Prostate gland (tissue), 2 donors: ENCODE measurements around the gene ZNF100. TPM values are rescaled to one million over a fixed set of nuclear protein-coding genes. Genes with fewer than 3 reads are reported as not detected.
"Not testable (repeated sequence)": the region's sequence is repeated elsewhere in the genome, so short reads cannot be mapped to it uniquely, and the experiment has no call there.

Source experiments
- DNase-seq: peaks from one replicate; pipeline ENCODE4 v3.0.0-alpha.2; 2019; ENCODE audit warnings: low spot score
- H3K27ac ChIP-seq, 2 donors: fragments of 200-600 bp; sonication (generic); 2 replicates each; pipeline ENCODE4 v1.5.1; 2017 to 2019
- H3K27me3 ChIP-seq: fragments of 200-600 bp; sonication (generic); replicated peaks from 2 replicates; pipeline ENCODE4 v1.5.1; 2019; ENCODE audit not compliant: insufficient read depth
- H3K36me3 ChIP-seq, 2 donors: fragments of 200-600 bp; sonication (generic); 1 replicate in 1 of 2; 2 replicates in 1 of 2; pipeline versions ENCODE4 v1.5.1 to v1.8.1; 2017 to 2019
- H3K4me1 ChIP-seq: fragments of 200-600 bp; sonication (generic); replicated peaks from 2 replicates; pipeline ENCODE4 v1.5.1; 2019
- H3K4me3 ChIP-seq, 2 donors: fragments of 200-600 bp; sonication (generic); 2 replicates each; pipeline ENCODE4 v1.5.1; 2017 to 2019
- H3K9me3 ChIP-seq: fragments of 200-600 bp; sonication (generic); 2 replicates; pipeline ENCODE4 v1.5.1; 2017
- POLR2A ChIP-seq: fragments of 450-650 bp; IDR thresholded peaks from one replicate; pipeline ENCODE4 v1.6.1; 2016; ENCODE audit warnings: antibody characterized with exemption, mild to moderate bottlenecking
- POLR2AphosphoS5 ChIP-seq: sonication (generic); formaldehyde crosslinking; IDR thresholded peaks from one replicate; pipeline ENCODE4 v1.6.1; 2017; ENCODE audit warnings: antibody characterized with exemption
- WGBS: methylation state at CpG from one replicate; pipeline ENCODE4 v1.1.5; 2018; 5-methylcytosine and 5-hydroxymethylcytosine counted together
- intact Hi-C: fragments of 100-400 bp; cut with DNase I; formaldehyde crosslinking; loops from one replicate; pipeline ENCODE4 v1.14.2; 2022
- total RNA-seq, 2 donors: library from RNA; depleted of rRNA; stranded (reverse); fragments of >200 nt; gene quantifications; one replicate each; pipeline ENCODE4 v1.1.0, GENCODE V29; 2016
- TF ChIP-seq, protein P1 (sequence below), 4 experiments: fragments of 200-600 bp in 2 of 4; fragments of 450-650 bp in 2 of 4; sonication (generic) in 2 of 4; IDR thresholded peaks; 1 replicate in 3 of 4; 2 replicates in 1 of 4; pipeline ENCODE4 v1.5.1; 2016 to 2019; ENCODE audit warnings: antibody characterized with exemption in 4 of 4, mild to moderate bottlenecking in 2 of 4, moderate library complexity in 2 of 4

Gene ZNF100
- total RNA-seq, 2 donors from 2014 or later: 6.4 to 7.7 TPM

DNA sequence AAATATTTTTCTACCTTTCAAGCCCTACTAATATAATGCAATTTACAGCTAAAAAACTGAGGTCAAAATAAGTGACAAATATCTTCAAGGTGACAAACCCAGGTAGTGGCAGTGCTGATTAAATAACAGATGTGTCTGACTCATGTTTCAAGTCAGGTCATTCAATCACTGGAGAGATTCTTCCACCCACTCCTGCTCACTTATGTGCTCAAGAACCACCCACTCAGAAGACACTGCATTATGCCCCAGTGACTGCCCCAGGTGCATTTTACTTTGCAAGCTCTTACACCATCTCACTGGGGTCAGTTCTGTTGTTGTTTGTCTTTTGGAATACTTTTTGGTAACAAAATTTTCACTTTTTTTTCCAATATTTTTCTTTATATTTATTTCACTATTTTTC is 2.2 kb downstream of the ZNF100 start:
- DNase-seq: no peak
- Histone ChIP-seq H3K9me3 (no peaks in the 10 kb centered on the region), H3K27me3 (no peaks in the 10 kb centered on the region), H3K36me3 (no peaks in the 10 kb centered on the region), H3K4me3 (no peak overlapping the region), H3K4me1 (no peaks in the 10 kb centered on the region), H3K27ac (no peak overlapping the region)
- TF ChIP-seq POLR2AphosphoS5 (no peak), POLR2A (no peak)
- TF ChIP-seq, protein P1, sequence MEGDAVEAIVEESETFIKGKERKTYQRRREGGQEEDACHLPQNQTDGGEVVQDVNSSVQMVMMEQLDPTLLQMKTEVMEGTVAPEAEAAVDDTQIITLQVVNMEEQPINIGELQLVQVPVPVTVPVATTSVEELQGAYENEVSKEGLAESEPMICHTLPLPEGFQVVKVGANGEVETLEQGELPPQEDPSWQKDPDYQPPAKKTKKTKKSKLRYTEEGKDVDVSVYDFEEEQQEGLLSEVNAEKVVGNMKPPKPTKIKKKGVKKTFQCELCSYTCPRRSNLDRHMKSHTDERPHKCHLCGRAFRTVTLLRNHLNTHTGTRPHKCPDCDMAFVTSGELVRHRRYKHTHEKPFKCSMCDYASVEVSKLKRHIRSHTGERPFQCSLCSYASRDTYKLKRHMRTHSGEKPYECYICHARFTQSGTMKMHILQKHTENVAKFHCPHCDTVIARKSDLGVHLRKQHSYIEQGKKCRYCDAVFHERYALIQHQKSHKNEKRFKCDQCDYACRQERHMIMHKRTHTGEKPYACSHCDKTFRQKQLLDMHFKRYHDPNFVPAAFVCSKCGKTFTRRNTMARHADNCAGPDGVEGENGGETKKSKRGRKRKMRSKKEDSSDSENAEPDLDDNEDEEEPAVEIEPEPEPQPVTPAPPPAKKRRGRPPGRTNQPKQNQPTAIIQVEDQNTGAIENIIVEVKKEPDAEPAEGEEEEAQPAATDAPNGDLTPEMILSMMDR (IDR thresholded peaks at IDR 0.05): no peak
- intact Hi-C loops: loop anchor here (10.0 kb wide), 1 partner anchor 90 kb away; no protein-coding TSS in a partner anchor

DNA sequence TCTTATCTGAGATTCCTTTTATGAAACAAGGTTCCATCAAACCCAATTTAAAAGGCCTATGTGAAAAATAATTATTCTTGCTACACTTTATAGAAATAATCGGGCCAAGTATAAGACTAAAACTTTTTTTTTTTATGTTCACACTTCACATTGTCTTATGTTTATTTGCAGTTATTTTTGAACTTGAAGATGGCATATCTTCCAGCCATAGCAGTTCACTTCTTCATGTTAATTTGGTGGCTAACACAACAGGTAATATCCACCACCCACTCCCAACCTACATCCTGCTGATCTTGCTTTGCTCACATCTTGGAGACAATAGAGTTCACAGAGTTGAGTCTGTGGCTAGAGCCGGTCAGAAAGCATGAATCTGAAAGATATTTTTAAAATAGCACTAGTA is 5.8 kb downstream of the ZNF100 start:
- DNase-seq, H3K27ac ChIP-seq, H3K36me3 ChIP-seq, H3K4me3 ChIP-seq, H3K4me1 ChIP-seq, H3K9me3 ChIP-seq, H3K27me3 ChIP-seq: not testable (repeated sequence)
- intact Hi-C loops: loop anchor here (10.0 kb wide), 1 partner anchor 93 kb away; no protein-coding TSS in a partner anchor
- WGBS: 47% methylated on average over 2 of the region's 2 CpGs

DNA sequence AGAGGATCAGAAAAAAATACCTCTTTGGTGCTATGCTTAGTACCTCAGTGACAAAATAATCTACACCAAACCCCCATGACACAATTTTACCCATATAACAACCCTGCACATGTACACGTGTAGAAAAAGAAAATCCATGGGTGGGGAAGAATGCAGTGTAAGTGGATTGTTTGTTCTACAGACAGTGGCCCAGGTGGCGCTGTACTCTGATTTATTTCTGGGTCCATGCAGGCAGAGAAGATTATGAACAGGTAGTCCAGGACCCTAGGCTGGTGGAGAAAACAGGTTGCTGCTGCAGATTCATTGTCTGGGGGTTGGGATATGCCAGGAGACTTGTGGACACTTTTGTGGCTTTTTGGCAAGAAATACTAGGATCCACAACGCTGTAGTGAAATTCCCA is 9.1 kb downstream of the ZNF100 start:
- no peaks in the 10 kb centered on the region for H3K4me1 ChIP-seq
- intact Hi-C loops: no loop called here
- H3K9me3 ChIP-seq: no peaks in the 10 kb centered on the region
- no peak for DNase-seq
- no peak overlapping the region for H3K4me3 ChIP-seq
- TF ChIP-seq, protein P1 (IDR thresholded peaks at IDR 0.05): no peak
- TF ChIP-seq POLR2AphosphoS5: no peak
- no peak for TF ChIP-seq POLR2A
- H3K27me3 ChIP-seq: no peaks in the 10 kb centered on the region
- H3K36me3 ChIP-seq: no peaks in the 10 kb centered on the region
- no peak overlapping the region for H3K27ac ChIP-seq
- 88% methylated on average over 3 of the region's 3 CpGs for WGBS

DNA sequence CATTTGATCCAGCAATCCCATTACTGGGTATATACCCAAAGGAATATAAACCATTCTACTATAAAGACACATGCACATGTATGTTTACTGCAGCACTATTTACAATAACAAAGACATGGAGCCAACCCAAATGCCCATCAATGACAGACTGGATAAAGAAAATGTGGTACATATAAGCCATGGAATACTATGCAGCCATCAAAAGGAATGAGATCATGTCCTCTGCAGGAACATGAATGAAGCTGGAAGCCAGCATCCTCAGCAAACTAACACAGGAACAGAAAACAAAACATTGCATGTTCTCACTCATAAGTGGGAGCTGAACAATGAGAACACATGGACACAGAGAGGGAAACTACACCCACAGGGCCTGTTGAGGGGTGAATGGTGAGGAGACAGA is 11.8 kb downstream of the ZNF100 start:
- H3K27ac ChIP-seq, H3K27me3 ChIP-seq, DNase-seq, H3K36me3 ChIP-seq, intact Hi-C loops, H3K4me1 ChIP-seq, H3K9me3 ChIP-seq, H3K4me3 ChIP-seq: not testable (repeated sequence)

DNA sequence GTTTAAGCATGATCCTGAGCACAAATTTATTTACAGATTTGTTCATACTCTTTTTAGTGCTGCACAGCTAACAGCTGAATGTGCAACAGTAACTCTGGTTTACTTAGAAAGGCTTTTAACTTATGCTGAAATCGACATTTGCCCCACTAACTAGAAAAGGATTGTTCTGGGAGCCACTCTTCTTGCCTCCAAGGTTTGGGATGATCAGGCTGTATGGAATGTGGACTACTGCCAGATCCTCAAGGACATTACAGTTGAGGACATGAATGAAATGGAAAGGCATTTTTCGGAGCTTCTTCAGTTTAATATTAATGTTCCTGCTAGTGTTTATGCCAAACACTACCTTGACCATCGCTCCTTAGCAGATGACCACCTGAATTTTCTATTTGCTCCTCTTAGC is 16.0 kb downstream of the ZNF100 start:
- Histone ChIP-seq H3K27me3 (no peaks in the 10 kb centered on the region), H3K36me3 (peaks cover 0 to 5% of the 10 kb centered on the region in 2 donors), H3K27ac (no peak overlapping the region), H3K4me3 (no peak overlapping the region), H3K9me3 (no peaks in the 10 kb centered on the region), H3K4me1 (no peaks in the 10 kb centered on the region)
- TF ChIP-seq POLR2A: no peak
- TF ChIP-seq, protein P1 (IDR thresholded peaks at IDR 0.05): no peak
- TF ChIP-seq POLR2AphosphoS5: no peak
- intact Hi-C loops: no loop called here
- DNase-seq: no peak
- 79% methylated on average over 3 of the region's 3 CpGs for WGBS

DNA sequence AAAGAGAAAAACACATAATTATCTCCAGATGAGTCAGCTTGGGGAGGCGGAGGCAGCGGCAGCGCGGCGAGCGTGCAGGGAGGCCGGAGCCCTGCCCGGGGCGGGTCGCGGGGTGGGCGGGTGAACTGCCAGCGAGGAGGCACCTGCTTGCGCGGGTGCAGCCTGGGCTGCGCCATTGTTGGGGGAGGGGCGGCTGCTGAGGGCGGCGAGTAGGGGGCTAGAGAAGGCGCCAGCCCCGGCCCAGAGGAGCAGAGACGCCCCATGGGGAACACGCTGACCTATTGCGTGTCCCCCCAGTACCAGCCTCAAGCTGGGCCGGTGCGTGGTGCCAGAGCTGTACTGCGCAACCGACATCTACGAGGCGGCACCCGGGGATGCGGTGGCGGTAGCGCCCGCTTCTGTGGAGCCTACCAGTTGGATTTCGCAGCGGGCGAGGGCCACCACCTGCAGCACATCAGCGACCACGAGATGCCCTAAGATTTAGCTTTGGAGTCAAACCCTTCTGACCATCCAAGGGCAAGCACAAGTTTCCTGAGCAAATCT is 16.7 kb downstream of the ZNF100 start:
- Histone ChIP-seq H3K4me1 (no peaks in the 10 kb centered on the region), H3K27ac (no peak overlapping the region), H3K4me3 (no peak overlapping the region), H3K9me3 (no peaks in the 10 kb centered on the region), H3K36me3 (peaks cover 0 to 5% of the 10 kb centered on the region in 2 donors), H3K27me3 (no peaks in the 10 kb centered on the region)
- TF ChIP-seq POLR2AphosphoS5 (no peak), POLR2A (no peak)
- TF ChIP-seq, protein P1 (IDR thresholded peaks at IDR 0.05): no peak
- DNase-seq: no peak
- WGBS: 98% methylated on average over 40 of the region's 40 CpGs
- intact Hi-C loops: no loop called here
